Suprapubic skin (tissue), 4 donors: Measurements from ENCODE around the gene CCNL2. TPM values are rescaled to one million over a fixed set of nuclear protein-coding genes. Genes with fewer than 3 reads are reported as not detected.
A peak's percentile ranks its signal among the peaks of the same experiment; 100 is the strongest.
"Not testable (repeated sequence)": the region's sequence is repeated elsewhere in the genome, so short reads cannot be mapped to it uniquely, and the experiment has no call there.

Source experiments
- DNase-seq, 2 donors: peaks; one replicate each; pipeline ENCODE4 v3.0.0-alpha.2; 2019; ENCODE audit warnings: low spot score in 2 of 2
- H3K27ac ChIP-seq: fragments of 200-600 bp; sonication (generic); one replicate; pipeline ENCODE4 v1.5.1; 2019
- H3K27me3 ChIP-seq: fragments of 200-600 bp; sonication (generic); one replicate; pipeline ENCODE4 v1.5.1; 2019
- H3K36me3 ChIP-seq: fragments of 200-600 bp; sonication (generic); one replicate; pipeline ENCODE4 v1.5.1; 2019
- H3K4me1 ChIP-seq: fragments of 200-600 bp; sonication (generic); one replicate; pipeline ENCODE4 v1.5.1; 2019
- H3K4me3 ChIP-seq: fragments of 200-600 bp; sonication (generic); one replicate; pipeline ENCODE4 v1.5.1; 2019; ENCODE audit warnings: mild to moderate bottlenecking
- H3K9me3 ChIP-seq: fragments of 200-600 bp; sonication (generic); one replicate; pipeline ENCODE4 v1.5.1; 2019
- EP300 ChIP-seq: sonication (generic); formaldehyde crosslinking; IDR thresholded peaks from one replicate; pipeline ENCODE4 v1.6.1; 2017; ENCODE audit warnings: antibody characterized with exemption
- POLR2A ChIP-seq, 2 donors: fragments of 450-650 bp; IDR thresholded peaks; one replicate each; pipeline ENCODE4 v1.6.1; 2017; ENCODE audit warnings: antibody characterized with exemption in 2 of 2, mild to moderate bottlenecking in 2 of 2, moderate library complexity in 2 of 2
- POLR2AphosphoS5 ChIP-seq, 3 donors: sonication (generic); formaldehyde crosslinking; IDR thresholded peaks; one replicate each; pipeline ENCODE4 v1.6.1; 2017; ENCODE audit warnings: antibody characterized with exemption in 3 of 3
- WGBS: methylation state at CpG from one replicate; pipeline ENCODE4 v1.1.5; 2018; 5-methylcytosine and 5-hydroxymethylcytosine counted together
- total RNA-seq, 4 donors: library from RNA; depleted of rRNA; stranded (reverse); fragments of >200 nt; gene quantifications; one replicate each; pipeline ENCODE4 v1.1.0, GENCODE V29; 2016
- TF ChIP-seq, protein P1 (sequence below), 2 donors: fragments of 200-600 bp in 1 of 2; fragments of 450-650 bp in 1 of 2; sonication (generic) in 1 of 2; IDR thresholded peaks; one replicate each; pipeline ENCODE4 v1.5.1; 2016 to 2019; ENCODE audit warnings: antibody characterized with exemption in 2 of 2, mild to moderate bottlenecking in 1 of 2, moderate library complexity in 1 of 2

Gene CCNL2
- total RNA-seq, 4 donors from 2014 or later: 136 to 599 (median 160) TPM

DNA sequence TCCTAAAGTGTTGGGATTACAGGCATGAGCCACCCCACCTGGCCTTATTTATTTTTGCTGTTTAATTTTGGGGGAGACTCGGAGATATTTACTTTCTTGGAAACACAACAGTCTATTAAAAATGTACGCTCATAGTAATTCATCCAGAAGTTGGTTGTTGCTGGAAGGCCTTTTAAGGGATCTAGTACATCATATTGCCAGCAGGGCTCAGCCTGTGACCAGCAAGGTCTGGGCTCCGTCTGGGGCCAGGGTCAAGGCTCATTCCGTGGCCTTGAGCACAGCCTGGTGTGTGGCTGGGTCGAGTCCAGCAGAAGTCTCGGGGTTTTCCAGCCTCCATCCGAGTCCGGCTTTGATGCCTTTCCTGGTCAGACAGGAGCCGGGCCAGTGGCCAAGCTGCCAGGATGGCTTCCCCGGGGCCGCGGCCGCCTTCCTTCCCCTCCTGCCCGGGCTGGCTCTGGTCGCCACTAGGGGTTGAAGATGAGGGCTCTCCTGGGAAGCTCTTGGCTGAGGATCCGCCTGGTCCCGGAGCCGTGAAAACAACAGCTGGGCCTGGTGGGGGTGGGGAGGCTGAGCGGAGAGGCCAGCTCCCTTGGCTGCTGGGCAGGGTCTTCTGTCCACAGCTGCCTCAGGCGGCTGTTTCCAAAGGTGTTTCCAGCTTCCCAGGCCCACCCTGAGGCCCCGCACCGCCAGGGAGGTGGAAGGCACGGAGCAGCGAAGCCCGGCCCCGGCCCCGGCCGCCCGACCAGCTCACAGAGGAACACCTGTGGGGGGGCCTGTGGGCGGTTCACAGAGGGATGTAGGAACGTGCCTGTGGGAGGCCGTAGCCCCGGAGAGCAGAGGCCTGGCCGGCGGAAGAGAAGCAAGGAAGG lies 31.2 kb upstream of the CCNL2 start:
- Histone ChIP-seq H3K36me3 (no peaks in the 10 kb centered on the region), H3K9me3 (no peaks in the 10 kb centered on the region), H3K4me1 (peaks cover 71% of the 10 kb centered on the region), H3K27ac (peak overlapping the region; percentile 92), H3K27me3 (peaks cover 14% of the 10 kb centered on the region), H3K4me3 (no peak overlapping the region)
- DNase-seq: no peak
- TF ChIP-seq, protein P1, sequence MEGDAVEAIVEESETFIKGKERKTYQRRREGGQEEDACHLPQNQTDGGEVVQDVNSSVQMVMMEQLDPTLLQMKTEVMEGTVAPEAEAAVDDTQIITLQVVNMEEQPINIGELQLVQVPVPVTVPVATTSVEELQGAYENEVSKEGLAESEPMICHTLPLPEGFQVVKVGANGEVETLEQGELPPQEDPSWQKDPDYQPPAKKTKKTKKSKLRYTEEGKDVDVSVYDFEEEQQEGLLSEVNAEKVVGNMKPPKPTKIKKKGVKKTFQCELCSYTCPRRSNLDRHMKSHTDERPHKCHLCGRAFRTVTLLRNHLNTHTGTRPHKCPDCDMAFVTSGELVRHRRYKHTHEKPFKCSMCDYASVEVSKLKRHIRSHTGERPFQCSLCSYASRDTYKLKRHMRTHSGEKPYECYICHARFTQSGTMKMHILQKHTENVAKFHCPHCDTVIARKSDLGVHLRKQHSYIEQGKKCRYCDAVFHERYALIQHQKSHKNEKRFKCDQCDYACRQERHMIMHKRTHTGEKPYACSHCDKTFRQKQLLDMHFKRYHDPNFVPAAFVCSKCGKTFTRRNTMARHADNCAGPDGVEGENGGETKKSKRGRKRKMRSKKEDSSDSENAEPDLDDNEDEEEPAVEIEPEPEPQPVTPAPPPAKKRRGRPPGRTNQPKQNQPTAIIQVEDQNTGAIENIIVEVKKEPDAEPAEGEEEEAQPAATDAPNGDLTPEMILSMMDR (IDR thresholded peaks at IDR 0.05): peak; percentile 8 to 11
- no peak for TF ChIP-seq POLR2A (IDR thresholded peaks at IDR 0.05)
- 36% methylated on average over 18 of the region's 35 CpGs for WGBS

DNA sequence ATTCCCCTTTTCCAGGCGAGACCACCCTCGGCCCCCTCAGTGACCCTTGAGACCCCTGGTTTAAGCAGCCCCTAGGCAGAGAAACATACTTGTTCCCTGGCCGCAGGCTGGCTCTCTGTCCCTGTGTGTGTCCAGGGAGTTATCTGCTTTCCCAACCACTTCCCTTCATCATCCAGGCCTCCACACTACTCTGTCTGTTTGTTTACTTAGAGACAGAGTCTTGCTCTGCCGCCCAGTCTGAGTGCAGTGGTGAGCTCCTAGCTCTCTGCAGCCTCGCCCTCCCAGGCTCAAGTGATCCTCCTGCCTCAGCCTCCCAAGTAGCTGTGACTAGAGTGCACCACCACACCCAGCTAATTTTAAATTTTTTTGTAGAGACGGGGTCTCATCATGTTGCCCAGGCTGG lies 30.5 kb upstream of the CCNL2 start:
- H3K27ac ChIP-seq: peak overlapping the region; percentile 92
- TF ChIP-seq, protein P1 (IDR thresholded peaks at IDR 0.05): no peak
- no peak for TF ChIP-seq POLR2AphosphoS5 (IDR thresholded peaks at IDR 0.05)
- no peak for TF ChIP-seq EP300
- no peak for TF ChIP-seq POLR2A (IDR thresholded peaks at IDR 0.05)
- H3K4me3 ChIP-seq: no peak overlapping the region
- DNase-seq: no peak
- H3K4me1 ChIP-seq: peaks cover 64% of the 10 kb centered on the region
- WGBS: 75% methylated on average over 6 of the region's 6 CpGs
- peaks cover 14% of the 10 kb centered on the region for H3K27me3 ChIP-seq
- no peaks in the 10 kb centered on the region for H3K9me3 ChIP-seq
- H3K36me3 ChIP-seq: no peaks in the 10 kb centered on the region

DNA sequence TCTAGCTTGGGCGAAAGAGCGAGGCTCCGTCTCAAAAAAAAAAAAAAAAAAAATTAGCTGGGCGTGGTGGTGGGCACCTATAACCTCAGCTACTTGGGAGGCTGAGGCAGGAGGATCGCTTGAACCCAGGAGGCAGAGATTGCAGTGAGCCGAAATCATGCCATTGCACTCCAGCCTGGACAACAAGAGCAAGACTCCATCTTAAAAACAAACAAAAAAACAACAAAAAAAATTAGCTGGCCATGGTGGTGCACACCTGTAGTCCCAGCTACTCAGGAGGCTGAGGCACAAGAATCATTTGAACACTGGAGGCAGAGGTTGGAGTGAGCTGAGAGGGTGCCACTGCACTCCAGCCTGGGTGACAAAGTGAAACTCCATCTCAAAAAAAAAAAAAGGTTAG lies 29.8 kb upstream of the CCNL2 start:
- not testable (repeated sequence) for H3K9me3 ChIP-seq, H3K36me3 ChIP-seq, H3K27ac ChIP-seq, DNase-seq, H3K4me3 ChIP-seq
- Histone ChIP-seq H3K27me3 (peaks cover 14% of the 10 kb centered on the region), H3K4me1 (peaks cover 57% of the 10 kb centered on the region)
- 93% methylated on average over 6 of the region's 6 CpGs for WGBS

DNA sequence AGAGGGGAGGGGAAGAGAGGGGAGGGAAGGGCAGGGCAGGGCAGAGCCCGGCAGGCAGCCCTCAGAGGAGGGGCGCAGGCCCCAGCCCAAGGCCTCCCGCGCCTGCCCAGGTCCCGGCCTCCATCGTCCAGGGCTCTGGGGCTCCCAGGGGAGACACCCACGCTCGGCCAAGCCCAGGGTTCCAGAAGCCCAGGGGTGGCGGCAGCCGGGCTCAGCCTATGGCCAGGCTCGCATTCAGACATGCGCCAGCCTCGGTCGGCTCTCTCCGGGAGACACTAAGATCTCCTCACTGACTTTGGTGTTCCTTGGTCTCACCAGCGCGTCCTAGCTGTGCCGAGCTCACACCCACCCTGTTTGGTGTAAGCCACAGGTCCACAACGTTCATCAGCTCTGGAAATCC lies 29.0 kb upstream of the CCNL2 start:
- 79% methylated on average over 14 of the region's 19 CpGs for WGBS
- TF ChIP-seq EP300: no peak
- TF ChIP-seq POLR2AphosphoS5 (IDR thresholded peaks at IDR 0.05): no peak
- H3K27ac ChIP-seq: no peak overlapping the region

DNA sequence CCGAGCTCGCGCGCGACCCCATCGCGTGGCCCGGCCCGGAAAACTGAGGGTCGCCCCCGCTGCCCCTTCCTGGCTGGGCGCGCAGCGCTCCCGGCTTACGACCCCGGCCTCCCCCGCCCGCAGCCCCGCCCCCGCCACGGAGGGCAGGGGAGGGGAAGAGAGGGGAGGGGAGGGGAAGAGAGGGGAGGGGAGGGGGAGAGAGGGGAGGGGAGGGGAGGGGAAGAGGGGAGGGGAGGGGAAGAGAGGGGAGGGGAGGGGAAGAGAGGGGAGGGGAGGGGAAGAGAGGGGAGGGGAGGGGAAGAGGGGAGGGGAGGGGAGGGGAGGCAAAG lies 28.6 kb upstream of the CCNL2 start:
- H3K4me1 ChIP-seq: peaks cover 45% of the 10 kb centered on the region
- no peaks in the 10 kb centered on the region for H3K9me3 ChIP-seq
- peaks cover 14% of the 10 kb centered on the region for H3K27me3 ChIP-seq
- WGBS: no CpG with 5 or more reads among the region's 22 CpGs
- no peak for TF ChIP-seq POLR2AphosphoS5 (IDR thresholded peaks at IDR 0.05)
- no peak for TF ChIP-seq POLR2A (IDR thresholded peaks at IDR 0.05)
- TF ChIP-seq, protein P1 (IDR thresholded peaks at IDR 0.05): no peak
- TF ChIP-seq EP300: no peak
- no peaks in the 10 kb centered on the region for H3K36me3 ChIP-seq
- no peak for DNase-seq
- H3K4me3 ChIP-seq: peak overlapping the region; percentile 59
- no peak overlapping the region for H3K27ac ChIP-seq

More for the DNA sequence above, 29.0 kb upstream of the CCNL2 start:
- H3K9me3 ChIP-seq: no peaks in the 10 kb centered on the region
- H3K27me3 ChIP-seq: peaks cover 14% of the 10 kb centered on the region
- no peaks in the 10 kb centered on the region for H3K36me3 ChIP-seq
- H3K4me3 ChIP-seq: no peak overlapping the region
- H3K4me1 ChIP-seq: peaks cover 49% of the 10 kb centered on the region
- DNase-seq: no peak

DNA sequence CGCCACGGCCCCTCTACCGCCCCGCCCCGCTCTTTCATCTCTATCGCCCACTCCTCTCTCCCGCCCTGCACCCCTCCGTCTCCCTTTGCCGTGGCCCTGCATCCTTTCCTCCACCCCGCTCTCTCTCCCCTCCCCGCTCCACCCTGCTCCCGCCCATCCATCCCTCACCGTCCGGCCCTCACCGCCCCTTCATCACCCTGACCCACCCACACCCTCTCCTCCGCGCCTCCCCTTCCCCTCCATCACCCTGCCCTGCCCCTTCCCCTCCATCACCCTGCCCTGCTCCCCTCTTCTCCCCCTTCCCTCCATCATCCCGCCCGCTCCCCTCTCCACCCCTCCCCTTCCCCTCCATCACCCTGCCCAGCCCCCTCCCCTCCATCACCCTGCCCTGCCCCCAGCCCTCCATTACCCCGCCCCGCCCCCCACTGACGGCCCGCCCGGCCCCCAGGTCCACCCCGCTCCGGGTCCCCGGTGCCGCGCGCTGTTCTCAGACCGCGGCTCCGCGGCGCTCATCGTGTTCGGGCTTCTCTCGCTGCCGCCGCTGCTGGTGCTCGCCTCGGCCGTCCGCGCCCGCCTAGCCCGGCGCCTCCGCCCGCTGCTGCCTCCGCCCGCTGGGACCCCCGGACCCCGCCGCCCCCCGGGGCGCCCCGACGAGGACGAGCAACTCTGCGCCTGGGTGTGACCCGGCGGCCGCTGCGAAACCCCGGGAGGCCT lies 28.1 kb upstream of the CCNL2 start:
- Histone ChIP-seq H3K4me1 (peaks cover 44% of the 10 kb centered on the region), H3K36me3 (no peaks in the 10 kb centered on the region), H3K27ac (no peak overlapping the region), H3K27me3 (peaks cover 14% of the 10 kb centered on the region), H3K9me3 (no peaks in the 10 kb centered on the region), H3K4me3 (peak overlapping the region; percentile 59)
- WGBS: 43% methylated on average over 19 of the region's 66 CpGs
- TF ChIP-seq POLR2A (IDR thresholded peaks at IDR 0.05) (no peak), POLR2AphosphoS5 (IDR thresholded peaks at IDR 0.05) (no peak), EP300 (no peak)
- TF ChIP-seq, protein P1 (IDR thresholded peaks at IDR 0.05): no peak
- DNase-seq: no peak
